K562 (cell line): ENCODE measurements around the gene MFSD12. TPM values are rescaled to one million over a fixed set of nuclear protein-coding genes. Genes with fewer than 3 reads are reported as not detected.

Source experiments
- ATF7 ChIP-seq: fragments of 450-650 bp; IDR thresholded peaks from 2 replicates; pipeline ENCODE4 v1.7.1; 2014; ENCODE audit warnings: mild to moderate bottlenecking, moderate library complexity
- C11orf30 ChIP-seq: fragments of 450-650 bp; IDR thresholded peaks from 2 replicates; pipeline ENCODE4 v1.6.1; 2016; ENCODE audit warnings: low read depth, mild to moderate bottlenecking
- CBFA2T3 ChIP-seq: fragments of 450-650 bp; IDR thresholded peaks from 2 replicates; pipeline ENCODE4 v1.6.1; 2017
- EHMT2 ChIP-seq: fragments of 450-650 bp; IDR thresholded peaks from 2 replicates; pipeline ENCODE4 v1.6.1; 2018; ENCODE audit warnings: antibody characterized with exemption
- FOS ChIP-seq: IDR thresholded peaks from 3 replicates; pipeline ENCODE4 v1.6.1; 2011; ENCODE audit not compliant: insufficient read length; ENCODE audit errors: extremely low read depth
- FOXO4 ChIP-seq: fragments of 450-650 bp; formaldehyde crosslinking; IDR thresholded peaks from 2 replicates; pipeline ENCODE4 v1.4.0; 2020; ENCODE audit warnings: mild to moderate bottlenecking, moderate library complexity
- HLTF ChIP-seq: fragments of 450-650 bp; IDR thresholded peaks from 2 replicates; pipeline ENCODE4 v1.6.1; 2016
- MEF2D ChIP-seq: conservative IDR thresholded peaks from 2 replicates; pipeline ENCODE4 v1.6.1; 2016; ENCODE audit warnings: low read depth, missing genetic modification characterization, missing compliant biosample characterization
- MTA2 ChIP-seq: fragments of 450-650 bp; IDR thresholded peaks from 2 replicates; pipeline ENCODE4 v1.6.1; 2016; ENCODE audit warnings: low read depth
- NCOA1 ChIP-seq: fragments of 450-650 bp; IDR thresholded peaks from 2 replicates; pipeline ENCODE4 v1.6.1; 2016; ENCODE audit warnings: low read depth
- NFE2 ChIP-seq: IDR thresholded peaks from 2 replicates; pipeline ENCODE4 v1.6.1; 2014; ENCODE audit warnings: antibody characterized with exemption, low read depth
- SMARCC2 ChIP-seq: fragments of 450-650 bp; IDR thresholded peaks from 2 replicates; pipeline ENCODE4 v1.6.1; 2017; ENCODE audit warnings: antibody characterized with exemption, moderate library complexity, mild to moderate bottlenecking, low read depth
- SNRNP70 ChIP-seq: fragments of 200-400 bp; formaldehyde crosslinking; optimal IDR thresholded peaks from 2 replicates; pipeline ENCODE3; 2017; ENCODE audit warnings: low read depth, low read length
- TBP ChIP-seq: optimal IDR thresholded peaks from 2 replicates; pipeline ENCODE3; 2011; ENCODE audit warnings: low read depth, low read length, improper control_type of control experiment
- ZEB2 ChIP-seq: fragments of 450-650 bp; IDR thresholded peaks from 2 replicates; pipeline ENCODE4 v1.6.1; 2016
- ZNF263 ChIP-seq: sonication (generic); formaldehyde crosslinking; IDR thresholded peaks from 2 replicates; pipeline ENCODE4 v1.8.0; 2022; ENCODE audit warnings: mild to moderate bottlenecking, missing genetic modification reagents, borderline replicate concordance
- ZNF395 ChIP-seq: fragments of 200-800 bp; sonication (Bioruptor generic); IDR thresholded peaks from 2 replicates; pipeline ENCODE4 v1.6.1; 2017; ENCODE audit warnings: missing genetic modification characterization, missing compliant biosample characterization
- ZNF561 ChIP-seq: fragments of 450-650 bp; formaldehyde crosslinking; conservative IDR thresholded peaks from 2 replicates; pipeline ENCODE4 v1.4.0; 2020; ENCODE audit warnings: mild to moderate bottlenecking, moderate library complexity
- ZNF699 ChIP-seq: fragments of 250-450 bp; sonication (Bioruptor Pico); IDR thresholded peaks from 2 replicates; pipeline ENCODE4 v1.8.0; 2021; ENCODE audit warnings: mild to moderate bottlenecking, moderate library complexity; ENCODE audit not compliant: insufficient replicate concordance
- polyA plus RNA-seq, 8 experiments: library from polyadenylated mRNA; depleted of rRNA in 4 of 8; stranded (reverse) in 5 of 8; unstranded in 3 of 8; fragments of >200 nt; fragmentation: Nextera tagmentation in 2 of 8; fragmentation: Illumina TruSeq in 1 of 8; extraction: Ambion mirVana in 2 of 8; extraction: Trizol in 1 of 8; gene quantifications; 2 replicates each; pipeline versions ENCODE4 v1.2.1 to v1.2.3, GENCODE V29; 2011 to 2014; ENCODE audit warnings: inconsistent platforms in 1 of 8, missing spikeins in 1 of 8
- total RNA-seq, 7 experiments: library from RNA; depleted of rRNA in 6 of 7; stranded (reverse); fragments of >200 nt in 6 of 7; fragmentation: Illumina TruSeq in 2 of 7; extraction: Trizol in 2 of 7; gene quantifications; 2 replicates each; pipeline versions ENCODE4 v1.2.1 to v1.2.3, GENCODE V29; 2011 to 2021; ENCODE audit warnings: low replicate concordance in 1 of 7
- TF ChIP-seq, protein P1 (sequence below): fragments of 200-400 bp; formaldehyde crosslinking; IDR thresholded peaks from 2 replicates; pipeline ENCODE4 v1.6.1; 2017; ENCODE audit warnings: mild to moderate bottlenecking, low read depth, low read length, moderate library complexity
- TF ChIP-seq, protein P2 (sequence below): sonication (generic); formaldehyde crosslinking; IDR thresholded peaks from 2 replicates; pipeline ENCODE4 v1.8.0; 2022; ENCODE audit warnings: missing genetic modification reagents, mild to moderate bottlenecking, moderate library complexity, borderline replicate concordance
- TF ChIP-seq, protein P3 (sequence below): fragments of 450-650 bp; IDR thresholded peaks from 2 replicates; pipeline ENCODE4 v1.6.1; 2016; ENCODE audit warnings: missing biosample characterization, missing genetic modification characterization

The MFSD12 gene
- total and polyA plus RNA-seq, 9 of the 15 experiments (the other 6 are each of a cell fraction or from before 2014, with no cell fraction given): 0.69 to 112 (median 31.8) TPM

- TF ChIP-seq, protein P1, sequence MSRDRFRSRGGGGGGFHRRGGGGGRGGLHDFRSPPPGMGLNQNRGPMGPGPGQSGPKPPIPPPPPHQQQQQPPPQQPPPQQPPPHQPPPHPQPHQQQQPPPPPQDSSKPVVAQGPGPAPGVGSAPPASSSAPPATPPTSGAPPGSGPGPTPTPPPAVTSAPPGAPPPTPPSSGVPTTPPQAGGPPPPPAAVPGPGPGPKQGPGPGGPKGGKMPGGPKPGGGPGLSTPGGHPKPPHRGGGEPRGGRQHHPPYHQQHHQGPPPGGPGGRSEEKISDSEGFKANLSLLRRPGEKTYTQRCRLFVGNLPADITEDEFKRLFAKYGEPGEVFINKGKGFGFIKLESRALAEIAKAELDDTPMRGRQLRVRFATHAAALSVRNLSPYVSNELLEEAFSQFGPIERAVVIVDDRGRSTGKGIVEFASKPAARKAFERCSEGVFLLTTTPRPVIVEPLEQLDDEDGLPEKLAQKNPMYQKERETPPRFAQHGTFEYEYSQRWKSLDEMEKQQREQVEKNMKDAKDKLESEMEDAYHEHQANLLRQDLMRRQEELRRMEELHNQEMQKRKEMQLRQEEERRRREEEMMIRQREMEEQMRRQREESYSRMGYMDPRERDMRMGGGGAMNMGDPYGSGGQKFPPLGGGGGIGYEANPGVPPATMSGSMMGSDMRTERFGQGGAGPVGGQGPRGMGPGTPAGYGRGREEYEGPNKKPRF: no peak
- TF ChIP-seq MTA2: 0 out of 2 replicates have a peak, but pooled peaks have one; percentile 12
- peak; percentile 22; the same call in 1 of the 2 replicates for TF ChIP-seq ATF7
- TF ChIP-seq FOXO4 (CRISPR knock-in tag): no peak
- TF ChIP-seq ZNF561 (CRISPR knock-in tag): no peak
- TF ChIP-seq C11orf30: peak; percentile 83
- TF ChIP-seq, protein P2, sequence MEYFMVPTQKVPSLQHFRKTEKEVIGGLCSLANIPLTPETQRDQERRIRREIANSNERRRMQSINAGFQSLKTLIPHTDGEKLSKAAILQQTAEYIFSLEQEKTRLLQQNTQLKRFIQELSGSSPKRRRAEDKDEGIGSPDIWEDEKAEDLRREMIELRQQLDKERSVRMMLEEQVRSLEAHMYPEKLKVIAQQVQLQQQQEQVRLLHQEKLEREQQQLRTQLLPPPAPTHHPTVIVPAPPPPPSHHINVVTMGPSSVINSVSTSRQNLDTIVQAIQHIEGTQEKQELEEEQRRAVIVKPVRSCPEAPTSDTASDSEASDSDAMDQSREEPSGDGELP (CRISPR knock-in tag): no peak
- peak; percentile 60 for TF ChIP-seq CBFA2T3
- no peak for TF ChIP-seq ZNF263 (CRISPR knock-in tag)
- TF ChIP-seq ZEB2: no peak
- TF ChIP-seq MEF2D (tag): 0 out of 2 replicates have a peak, but pooled peaks have one; percentile 21
- TF ChIP-seq SNRNP70: no peak
- no peak for TF ChIP-seq HLTF
- TF ChIP-seq, protein P3, sequence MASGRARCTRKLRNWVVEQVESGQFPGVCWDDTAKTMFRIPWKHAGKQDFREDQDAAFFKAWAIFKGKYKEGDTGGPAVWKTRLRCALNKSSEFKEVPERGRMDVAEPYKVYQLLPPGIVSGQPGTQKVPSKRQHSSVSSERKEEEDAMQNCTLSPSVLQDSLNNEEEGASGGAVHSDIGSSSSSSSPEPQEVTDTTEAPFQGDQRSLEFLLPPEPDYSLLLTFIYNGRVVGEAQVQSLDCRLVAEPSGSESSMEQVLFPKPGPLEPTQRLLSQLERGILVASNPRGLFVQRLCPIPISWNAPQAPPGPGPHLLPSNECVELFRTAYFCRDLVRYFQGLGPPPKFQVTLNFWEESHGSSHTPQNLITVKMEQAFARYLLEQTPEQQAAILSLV (tag): no peak
- TF ChIP-seq ZNF699 (CRISPR knock-in tag): no peak
- TF ChIP-seq FOS: peak; percentile 41
- TF ChIP-seq NFE2: peak; percentile 91
- TF ChIP-seq TBP: no peak
- TF ChIP-seq ZNF395 (CRISPR knock-in tag): peak; percentile 39; the same call in 1 of the 2 replicates
- TF ChIP-seq NCOA1: 0 out of 2 replicates have a peak, but pooled peaks have one; percentile 12
- peak; percentile 69; the same call in 1 of the 2 replicates for TF ChIP-seq SMARCC2
- TF ChIP-seq EHMT2: peak; percentile 63; the same call in 1 of the 2 replicates
Observed at GRCh38 chr19:3580156-3580934, 23.0 kb upstream of the MFSD12 start (continued).
